Type B pancreatic cell (in vitro differentiated cells): Measurements from ENCODE around the gene RPS6KA4. TPM values are rescaled to one million over a fixed set of nuclear protein-coding genes. Genes with fewer than 3 reads are reported as not detected.

ENCODE experiments used
- DNase-seq: peaks from one replicate; pipeline ENCODE4 v3.0.0; 2021; ENCODE audit warnings: mixed read lengths; ENCODE audit not compliant: unreplicated experiment; ENCODE audit errors: extremely low spot score
- H3K27ac Mint-ChIP-seq: 2 replicates; pipeline ENCODE4 v1.8.0; 2021; ENCODE audit warnings: mild to moderate bottlenecking, mixed read lengths
- H3K27me3 Mint-ChIP-seq: 2 replicates; pipeline ENCODE4 v1.8.0; 2021; ENCODE audit warnings: mixed read lengths
- H3K36me3 Mint-ChIP-seq: 2 replicates; pipeline ENCODE4 v1.8.0; 2021; ENCODE audit warnings: mixed read lengths
- H3K4me1 Mint-ChIP-seq: one replicate; pipeline ENCODE4 v1.8.0; 2021; ENCODE audit warnings: mixed read lengths; ENCODE audit not compliant: unreplicated experiment
- H3K4me3 Mint-ChIP-seq: 2 replicates; pipeline ENCODE4 v1.8.0; 2021; ENCODE audit warnings: mild to moderate bottlenecking, mixed read lengths
- H3K9me3 Mint-ChIP-seq: 2 replicates; pipeline ENCODE4 v1.8.0; 2021; ENCODE audit warnings: mixed read lengths
- CTCF ChIP-seq: fragments of 200-600 bp; sonication (generic); conservative IDR thresholded peaks from 2 replicates; pipeline ENCODE4 v1.5.0; 2021; ENCODE audit warnings: antibody characterized with exemption, mild to moderate bottlenecking
- total RNA-seq: library from RNA; stranded (reverse); gene quantifications from 2 replicates; pipeline ENCODE4 v1.2.1, GENCODE V29; 2021; ENCODE audit warnings: low replicate concordance

The RPS6KA4 gene
- total RNA-seq, 1 donor from 2014 or later = 26.4 TPM

DNA sequence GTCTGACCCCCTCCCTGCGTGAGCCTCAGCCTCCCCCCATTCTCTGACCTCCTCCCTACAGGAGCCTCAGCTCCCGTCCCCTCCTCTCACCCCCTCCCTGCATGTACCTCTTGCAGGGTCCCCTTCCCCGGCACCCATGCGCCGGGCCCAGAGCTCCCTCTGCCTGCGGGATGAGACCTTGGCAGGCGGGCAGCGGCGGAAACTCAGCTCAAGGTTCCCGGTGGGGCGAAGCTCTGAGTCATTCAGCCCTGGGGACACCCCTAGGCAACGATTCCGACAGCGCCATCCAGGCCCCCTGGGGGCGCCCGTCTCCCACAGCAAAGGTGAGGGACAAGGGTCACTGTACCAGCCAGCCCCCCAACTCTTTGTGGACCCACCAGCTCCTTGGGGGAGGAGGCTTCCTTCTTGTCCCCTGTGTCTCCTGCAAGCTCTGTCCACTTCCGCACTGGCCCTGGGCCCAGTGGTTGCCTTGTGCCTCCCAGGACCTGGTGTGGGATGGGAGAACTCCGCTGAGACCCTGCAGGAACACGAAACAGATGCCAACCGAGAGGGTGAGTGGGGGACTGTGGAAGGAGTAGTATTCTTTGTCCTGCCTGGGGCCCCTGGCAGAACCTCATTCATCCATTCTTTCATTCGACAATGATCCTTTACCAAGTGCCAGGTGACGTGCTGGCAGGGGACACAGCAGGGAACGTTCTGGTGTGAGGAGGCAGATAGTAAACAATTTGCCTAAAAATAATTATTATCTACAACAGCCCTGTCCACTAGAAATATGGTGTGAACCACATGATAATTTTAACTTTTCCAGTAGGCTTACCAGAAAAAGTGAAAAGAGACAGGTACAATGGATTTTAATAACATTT lies 3.7 kb upstream of the RPS6KA4 start:
- Mint-ChIP-seq H3K4me3 (no peak overlapping the region), H3K27me3 (no peaks in the 10 kb centered on the region), H3K27ac (peak overlapping the region; percentile 32), H3K9me3 (no peaks in the 10 kb centered on the region), H3K36me3 (no peaks in the 10 kb centered on the region), H3K4me1 (peaks cover 16% of the 10 kb centered on the region)
- no peak for DNase-seq
- TF ChIP-seq CTCF = peak; percentile 72

GRCh38 chr11:64356498-64357411 lies 2.2 kb upstream of the RPS6KA4 start:
- peak; percentile 61 for TF ChIP-seq CTCF
- Mint-ChIP-seq H3K4me1 (peaks cover 16% of the 10 kb centered on the region), H3K27me3 (no peaks in the 10 kb centered on the region), H3K9me3 (no peaks in the 10 kb centered on the region), H3K36me3 (no peaks in the 10 kb centered on the region), H3K4me3 (peak overlapping the region; percentile 74), H3K27ac (peak overlapping the region; percentile 78)
- DNase-seq = no peak

- Mint-ChIP-seq H3K27ac (no peak overlapping the region), H3K36me3 (peaks cover 4% of the 10 kb centered on the region)
- TF ChIP-seq CTCF = no peak
Observed at GRCh38 chr11:64357446-64357845, 1.5 kb upstream of the RPS6KA4 start.

GRCh38 chr11:64357904-64358535 lies 942 bp upstream of the RPS6KA4 start:
- no peak for TF ChIP-seq CTCF
- Mint-ChIP-seq H3K27ac (no peak overlapping the region), H3K4me1 (peaks cover 16% of the 10 kb centered on the region), H3K9me3 (no peaks in the 10 kb centered on the region), H3K27me3 (no peaks in the 10 kb centered on the region), H3K36me3 (peaks cover 5% of the 10 kb centered on the region), H3K4me3 (peak overlapping the region; percentile 74)
- no peak for DNase-seq

More at GRCh38 chr11:64357446-64357845, 1.5 kb upstream of the RPS6KA4 start:
- DNase-seq = no peak
- Mint-ChIP-seq H3K9me3 (no peaks in the 10 kb centered on the region), H3K4me1 (peaks cover 16% of the 10 kb centered on the region), H3K4me3 (no peak overlapping the region), H3K27me3 (no peaks in the 10 kb centered on the region)

GRCh38 chr11:64358536-64358906 lies 441 bp upstream of the RPS6KA4 start:
- TF ChIP-seq CTCF = no peak
- H3K4me3 Mint-ChIP-seq = peak overlapping the region; percentile 74
- peaks cover 7% of the 10 kb centered on the region for H3K36me3 Mint-ChIP-seq
- H3K27ac Mint-ChIP-seq = no peak overlapping the region
- DNase-seq = no peak
- H3K4me1 Mint-ChIP-seq = peaks cover 16% of the 10 kb centered on the region
- H3K27me3 Mint-ChIP-seq = no peaks in the 10 kb centered on the region
- H3K9me3 Mint-ChIP-seq = no peaks in the 10 kb centered on the region
